Loucy (cell line): ENCODE measurements around the gene ST7L.

Source experiments
- EZH2phosphoT487 ChIP-seq: fragments of 200-600 bp; IDR thresholded peaks from 2 replicates; pipeline ENCODE4 v1.6.1; 2018; ENCODE audit warnings: antibody characterized with exemption, mild to moderate bottlenecking, moderate library complexity, borderline replicate concordance
- TF ChIP-seq, protein P1 (sequence below): fragments of 200-600 bp; sonication (generic); conservative IDR thresholded peaks from 2 replicates; pipeline ENCODE4 v1.5.1; 2014; ENCODE audit warnings: mild to moderate bottlenecking, antibody characterized with exemption, low read length

DNA sequence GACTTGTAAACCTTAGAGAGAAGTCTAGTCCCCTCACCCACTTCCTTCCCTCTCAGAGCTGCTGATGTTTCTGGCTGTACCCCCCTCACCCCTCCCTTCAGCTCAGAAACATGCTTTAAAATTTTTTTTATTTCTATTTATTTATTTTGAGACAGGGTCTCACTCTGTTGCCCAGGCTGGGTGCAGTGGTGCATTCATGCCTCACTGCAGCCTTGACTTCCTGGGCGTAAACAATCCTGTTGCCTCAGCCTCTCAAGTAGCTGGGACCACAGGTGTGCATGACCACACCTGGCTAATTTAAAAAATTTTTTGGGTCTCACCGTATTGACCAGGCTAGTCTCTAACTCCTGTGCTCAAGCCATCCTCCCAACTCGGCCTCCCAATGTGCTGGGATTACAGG, 113.1 kb downstream of the ST7L start:
- TF ChIP-seq, protein P1, sequence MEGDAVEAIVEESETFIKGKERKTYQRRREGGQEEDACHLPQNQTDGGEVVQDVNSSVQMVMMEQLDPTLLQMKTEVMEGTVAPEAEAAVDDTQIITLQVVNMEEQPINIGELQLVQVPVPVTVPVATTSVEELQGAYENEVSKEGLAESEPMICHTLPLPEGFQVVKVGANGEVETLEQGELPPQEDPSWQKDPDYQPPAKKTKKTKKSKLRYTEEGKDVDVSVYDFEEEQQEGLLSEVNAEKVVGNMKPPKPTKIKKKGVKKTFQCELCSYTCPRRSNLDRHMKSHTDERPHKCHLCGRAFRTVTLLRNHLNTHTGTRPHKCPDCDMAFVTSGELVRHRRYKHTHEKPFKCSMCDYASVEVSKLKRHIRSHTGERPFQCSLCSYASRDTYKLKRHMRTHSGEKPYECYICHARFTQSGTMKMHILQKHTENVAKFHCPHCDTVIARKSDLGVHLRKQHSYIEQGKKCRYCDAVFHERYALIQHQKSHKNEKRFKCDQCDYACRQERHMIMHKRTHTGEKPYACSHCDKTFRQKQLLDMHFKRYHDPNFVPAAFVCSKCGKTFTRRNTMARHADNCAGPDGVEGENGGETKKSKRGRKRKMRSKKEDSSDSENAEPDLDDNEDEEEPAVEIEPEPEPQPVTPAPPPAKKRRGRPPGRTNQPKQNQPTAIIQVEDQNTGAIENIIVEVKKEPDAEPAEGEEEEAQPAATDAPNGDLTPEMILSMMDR: no peak
- TF ChIP-seq EZH2phosphoT487: no peak
